NCI-H2107 treated with DMSO at 0.1 percent for 48 hours (cell line): Measurements from ENCODE around the gene CCDC74B.
"Not testable (repeated sequence)": the region's sequence is repeated elsewhere in the genome, so short reads cannot be mapped to it uniquely, and the experiment has no call there.

Source experiments
- DNase-seq: peaks from one replicate; lab custom pipeline; 2025; ENCODE audit not compliant: unreplicated experiment; lab: John Stamatoyannopoulos, UW

The CCDC74B gene

DNA sequence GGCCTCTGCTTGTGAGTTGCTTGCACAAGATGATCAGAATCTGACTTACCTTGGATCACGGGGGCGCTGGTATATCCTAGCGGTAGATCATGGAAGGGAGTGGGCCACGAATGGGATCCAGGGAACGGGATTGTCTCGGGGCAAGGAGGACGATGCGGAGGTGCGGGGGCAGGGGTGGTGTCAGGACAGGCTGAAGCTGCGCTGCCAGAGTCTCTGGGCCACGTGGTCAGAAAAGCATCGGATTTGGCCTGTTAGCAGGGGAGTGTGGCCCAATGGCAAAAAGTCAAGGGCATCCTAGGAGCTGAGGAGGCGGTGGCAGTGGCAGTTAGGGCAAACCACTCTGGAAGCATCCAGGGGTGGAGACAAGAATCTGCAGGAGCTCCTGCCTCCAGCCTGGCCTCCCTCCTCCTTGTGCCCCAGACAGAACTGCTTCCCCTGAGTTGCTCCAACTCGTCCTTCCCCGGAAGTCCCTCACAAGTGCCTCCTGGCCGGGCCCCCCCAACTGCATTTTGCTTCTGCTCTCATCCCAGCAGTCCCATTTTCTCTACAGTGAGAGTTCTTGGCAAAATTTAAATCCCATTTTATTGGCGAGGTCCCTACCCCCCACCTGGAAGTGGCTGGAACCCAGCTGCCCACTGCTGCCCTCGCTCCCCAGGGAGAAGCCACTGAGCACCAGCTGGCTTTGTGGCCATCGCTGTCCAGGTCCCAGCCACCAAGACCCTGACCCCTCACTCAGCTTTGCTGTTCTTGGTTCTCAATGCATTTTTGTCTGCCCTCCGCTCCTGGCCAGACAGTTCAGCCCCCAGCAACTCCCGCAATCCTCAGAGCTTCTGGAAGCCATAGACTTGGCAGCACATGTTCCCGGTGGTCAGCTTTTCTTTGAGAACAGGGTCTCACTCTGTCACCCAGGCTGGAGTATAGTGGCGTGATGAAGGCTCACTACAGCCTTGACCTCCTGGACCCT, 5.6 kb upstream of the CCDC74B start:
- DNase-seq, result no peak

DNA sequence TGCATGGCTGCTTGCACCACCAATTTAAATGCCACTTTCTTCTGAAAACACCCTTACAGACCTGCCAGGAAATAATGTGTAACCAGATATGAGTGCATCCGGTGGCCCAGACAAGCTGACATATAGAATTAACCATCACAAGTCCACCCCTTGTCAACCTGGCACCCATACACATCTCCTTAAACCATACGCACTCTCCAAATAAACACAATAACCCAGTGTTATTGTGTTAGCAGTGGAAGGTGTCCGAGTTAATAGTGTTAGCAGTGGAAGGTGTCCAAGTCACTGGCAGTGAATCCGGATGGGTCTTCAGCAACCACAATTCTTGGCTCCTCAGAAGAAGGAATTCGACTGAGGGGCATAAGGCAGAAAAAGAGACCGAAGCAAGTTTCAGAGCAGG, 3.6 kb upstream of the CCDC74B start:
- not testable (repeated sequence) for DNase-seq

DNA sequence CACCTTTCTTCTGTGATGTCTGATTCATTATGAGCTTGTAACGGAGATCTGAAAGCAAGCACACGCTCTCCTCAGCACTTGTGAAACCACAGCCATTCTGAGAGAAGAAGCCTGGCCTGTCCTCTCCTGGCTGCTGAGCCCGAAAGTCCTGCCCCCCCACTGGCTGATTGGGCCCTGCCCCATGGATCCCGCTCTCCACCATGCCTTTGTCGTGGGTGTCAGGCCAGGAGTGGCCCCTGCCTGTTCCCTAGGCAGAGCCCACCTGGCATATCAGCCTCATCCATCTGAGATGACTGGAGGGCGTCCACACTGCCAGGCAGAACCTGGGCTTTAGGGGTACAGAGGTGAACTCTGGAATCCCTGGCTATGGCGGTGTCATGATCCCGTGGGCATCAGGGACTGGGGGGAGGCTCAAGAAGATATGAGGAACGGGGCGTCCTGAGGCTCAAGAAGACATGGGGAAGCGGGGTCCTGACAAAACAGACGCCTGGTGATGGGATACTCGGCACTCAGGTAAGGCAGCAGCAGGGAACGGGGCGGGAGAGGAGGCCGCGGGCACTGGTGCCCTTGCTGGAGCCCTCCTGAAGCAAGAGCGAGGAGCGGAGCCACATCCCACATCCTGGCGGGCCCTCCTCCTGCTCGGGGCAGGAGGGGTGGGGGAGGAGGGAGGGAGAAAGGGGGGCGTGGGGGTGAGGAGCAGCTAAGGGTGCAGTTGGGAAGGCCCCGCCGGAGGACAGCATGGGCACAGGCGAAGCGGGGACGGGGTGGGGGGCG, 1.5 kb downstream of the CCDC74B start:
- DNase-seq, result not testable (repeated sequence)

DNA sequence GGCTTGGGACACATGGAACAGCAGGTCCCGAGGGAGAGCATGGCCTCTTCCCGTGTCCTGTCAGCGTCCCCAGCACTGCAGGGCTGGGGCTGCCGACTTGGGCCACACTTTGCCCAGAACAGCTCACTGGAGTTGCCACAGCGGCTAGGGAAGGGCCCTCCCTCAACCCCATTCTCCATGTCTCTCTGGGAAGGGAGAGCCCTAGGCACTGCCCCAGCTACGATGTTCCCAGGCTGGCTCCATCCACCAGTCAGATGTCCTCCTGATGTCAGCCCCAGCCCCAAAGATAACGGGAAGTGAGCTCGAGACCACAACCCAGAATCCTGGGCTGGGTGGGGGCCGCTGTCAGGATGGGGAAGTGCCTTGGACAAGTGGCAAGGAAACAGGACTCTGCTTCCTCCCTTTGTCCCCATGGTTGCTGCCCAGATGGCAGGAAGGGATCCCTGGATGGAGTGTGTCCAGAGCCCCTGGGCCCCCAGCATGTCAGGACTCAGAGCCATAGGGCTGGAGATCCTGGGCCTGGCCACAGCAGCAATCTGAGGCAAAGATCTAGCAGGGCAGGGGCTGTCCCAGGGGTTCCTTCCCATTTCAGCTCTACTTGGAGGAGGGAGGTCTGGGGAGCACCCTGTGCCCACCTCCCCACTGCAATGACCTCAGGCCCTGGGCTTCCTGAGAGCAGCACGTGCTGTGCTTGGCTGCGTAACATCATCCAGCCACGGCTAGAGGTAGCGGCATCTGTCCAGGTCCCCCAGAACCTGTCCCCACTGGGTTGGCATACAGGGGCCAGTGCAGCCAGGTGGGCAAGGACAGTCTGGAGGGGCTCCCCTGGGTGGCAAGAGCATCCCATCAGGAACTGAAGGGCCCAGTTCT, 2.3 kb downstream of the CCDC74B start:
- DNase-seq, result not testable (repeated sequence)

DNA sequence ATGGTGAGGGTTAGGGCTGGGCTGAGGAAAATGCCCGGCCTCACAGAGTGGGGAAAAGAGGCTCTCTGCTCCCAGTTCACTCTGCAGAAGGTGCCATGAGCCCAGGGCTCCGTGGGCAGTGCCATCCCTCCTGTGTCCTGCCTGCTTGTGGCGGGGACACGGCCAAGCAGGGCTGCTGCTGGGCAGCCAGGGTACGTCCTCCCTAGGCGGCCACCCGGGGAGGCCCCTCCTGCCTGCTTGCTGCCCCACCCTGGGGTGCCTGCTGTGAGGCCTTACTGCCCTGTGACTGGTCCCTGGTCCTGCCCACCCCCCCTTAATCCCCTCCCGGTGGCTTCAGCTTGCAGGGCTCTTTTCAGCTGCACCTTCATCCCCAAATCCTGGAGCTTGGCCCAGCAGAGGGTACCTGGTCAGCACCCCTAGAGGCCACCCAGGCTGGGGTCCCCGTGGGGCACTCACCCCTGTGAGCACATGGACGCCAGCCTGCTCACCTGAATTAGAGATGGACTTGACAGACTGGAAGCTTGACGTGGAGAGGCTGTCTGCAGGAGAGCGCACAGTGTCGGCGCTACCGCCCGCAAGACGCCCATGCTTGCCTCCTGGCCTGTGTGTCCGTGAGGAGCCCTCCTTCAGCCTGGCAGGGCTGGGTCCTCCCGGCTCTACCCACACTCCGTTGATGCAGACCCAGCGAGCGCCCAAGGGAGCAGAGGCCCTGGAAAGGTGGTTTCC, 3.1 kb downstream of the CCDC74B start:
- DNase-seq, result not testable (repeated sequence)

DNA sequence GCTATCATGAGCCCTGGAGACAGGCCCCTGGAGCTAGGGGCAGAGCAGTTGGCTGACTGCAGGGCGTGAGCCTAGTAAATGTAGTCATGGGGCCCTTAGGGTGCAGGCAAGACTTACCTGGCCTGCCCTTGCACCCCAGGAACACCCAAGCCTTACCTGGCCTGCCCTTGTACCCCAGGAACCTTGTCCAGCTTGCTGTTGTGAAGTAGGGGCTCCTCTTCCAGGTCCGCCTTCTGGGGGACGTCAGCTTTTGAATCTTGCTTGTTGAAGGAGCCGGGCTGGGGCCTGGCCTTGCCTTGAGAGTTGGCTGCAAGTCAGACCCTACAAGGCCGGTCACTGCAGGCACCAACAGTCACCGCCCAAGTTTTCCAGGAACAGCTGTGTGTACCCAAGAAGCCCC, 3.9 kb downstream of the CCDC74B start:
- not testable (repeated sequence) for DNase-seq

DNA sequence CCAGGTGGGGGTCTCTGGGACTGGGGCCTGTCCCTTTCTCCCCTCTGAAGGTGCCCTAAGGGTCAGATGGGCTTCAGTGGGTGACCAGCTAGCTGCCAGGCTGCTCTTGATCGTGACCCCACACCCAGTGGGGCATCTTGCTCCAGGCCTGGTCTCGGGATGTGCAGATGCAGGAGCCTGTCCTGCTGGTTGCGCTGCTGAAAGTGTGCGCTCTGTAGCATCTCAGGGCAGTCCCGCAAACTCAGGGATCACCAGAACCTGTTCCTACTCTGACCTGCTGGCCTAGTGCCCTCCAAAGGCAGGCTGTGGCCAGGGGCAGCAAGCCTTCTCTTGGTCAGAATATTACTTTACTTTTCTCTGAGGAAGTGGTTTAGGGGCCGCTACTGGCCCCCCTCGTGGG, 4.4 kb downstream of the CCDC74B start:
- DNase-seq, result not testable (repeated sequence)

DNA sequence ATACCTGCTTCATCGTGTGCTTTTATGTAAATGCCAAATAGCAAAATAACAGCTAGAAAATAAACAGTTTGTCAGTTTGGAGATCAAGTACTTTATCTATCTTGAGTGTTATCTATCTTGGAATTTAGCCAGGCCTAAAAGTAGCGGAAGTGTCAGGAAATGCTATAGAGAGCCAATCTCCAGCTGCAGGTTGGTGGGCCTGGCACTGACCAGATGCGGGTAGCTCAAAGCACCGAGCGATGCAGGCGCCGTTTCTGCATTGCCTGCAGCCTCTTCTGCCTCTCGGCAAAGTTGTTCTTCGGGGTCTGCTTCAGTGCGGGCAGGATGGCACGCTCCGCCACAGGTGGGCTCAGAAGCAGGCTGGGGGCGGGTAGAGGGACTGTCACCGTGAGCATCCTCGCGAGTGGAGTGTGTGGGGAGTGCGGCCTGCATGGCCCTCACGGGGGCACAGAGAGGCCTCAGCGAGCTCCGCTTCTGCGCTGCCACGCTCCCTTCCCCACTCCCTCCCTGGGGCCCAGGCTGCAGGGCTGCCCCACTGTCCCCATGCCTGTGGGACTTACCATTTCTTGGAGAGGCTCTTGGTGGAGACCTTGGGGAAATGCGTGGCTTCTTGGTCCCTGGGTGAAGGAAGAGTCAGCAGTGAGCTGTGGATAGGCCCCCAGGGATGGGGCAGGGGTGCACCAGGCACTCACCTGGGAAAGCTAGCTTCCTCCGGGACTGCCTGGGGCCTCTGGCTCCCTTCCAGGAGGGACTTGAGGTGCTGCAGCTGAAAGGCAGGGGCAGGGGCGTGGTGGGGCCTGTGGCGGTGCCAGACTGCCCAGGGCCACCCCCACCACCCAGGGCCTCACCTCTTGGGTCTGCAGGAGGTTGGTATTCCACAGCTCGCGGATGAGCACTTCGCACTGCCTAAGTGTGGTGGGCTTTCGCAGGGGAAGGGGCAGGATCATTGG, 5.3 kb downstream of the CCDC74B start:
- not testable (repeated sequence) for DNase-seq

DNA sequence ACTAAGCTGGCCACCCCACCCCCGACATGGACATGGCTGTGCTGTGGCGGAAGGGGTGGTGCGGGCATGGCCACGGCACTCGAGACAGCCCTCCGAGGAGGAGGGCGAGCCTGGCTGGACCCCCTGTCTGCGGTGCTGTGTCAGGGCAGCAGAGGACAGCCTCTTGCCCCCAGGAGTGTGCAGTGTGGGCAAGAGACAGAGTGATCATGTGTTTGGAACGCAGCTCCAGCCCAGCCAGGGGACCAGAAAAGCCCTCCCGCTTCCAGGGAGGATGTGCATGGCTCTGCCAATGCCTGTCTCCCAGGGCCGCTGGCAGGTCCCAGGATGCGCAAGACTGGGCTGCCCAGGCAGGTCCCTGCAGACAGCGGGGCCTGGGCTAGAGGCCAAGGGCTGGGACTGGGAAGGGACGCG, 6.1 kb downstream of the CCDC74B start:
- not testable (repeated sequence) for DNase-seq

DNA sequence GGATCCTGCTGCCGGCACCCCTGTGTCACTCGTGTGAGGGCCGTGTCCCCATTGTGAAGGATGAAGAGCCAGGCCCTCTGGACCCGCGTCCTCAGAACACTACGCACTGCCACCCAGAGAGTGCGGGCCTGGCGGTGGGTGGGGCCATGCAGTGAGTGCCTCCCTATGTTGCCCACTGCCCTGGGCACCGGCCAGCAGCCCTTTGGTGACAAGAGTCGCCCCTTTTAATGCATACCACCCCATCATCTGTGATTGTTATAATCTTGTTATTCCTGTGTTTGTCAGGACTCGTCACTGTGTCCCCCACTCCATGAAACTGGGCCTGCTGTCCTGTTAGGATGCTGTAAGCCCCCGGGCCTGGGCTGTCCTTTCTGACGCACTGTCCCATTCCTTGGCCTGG, 6.6 kb downstream of the CCDC74B start:
- DNase-seq, result not testable (repeated sequence)

DNA sequence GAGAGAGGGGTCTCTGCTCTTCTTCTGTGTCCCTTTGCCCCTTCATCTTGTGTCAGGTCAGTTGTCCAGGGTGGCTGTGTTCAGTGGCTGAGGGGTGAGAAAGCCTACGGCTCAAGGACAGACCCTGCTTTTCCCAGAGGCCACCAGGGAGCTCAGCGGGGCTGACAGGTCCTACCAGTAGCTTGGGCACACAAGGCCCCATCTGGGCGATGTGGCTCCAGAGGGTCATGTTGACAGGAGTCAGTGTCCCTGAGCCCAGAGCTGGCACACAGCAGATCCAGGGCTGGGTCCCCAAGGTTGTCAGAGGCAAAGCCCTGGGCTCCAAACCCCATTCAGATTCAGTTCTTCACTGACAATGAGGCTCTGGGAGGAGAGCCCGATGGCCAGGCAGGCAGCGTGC, 7.8 kb downstream of the CCDC74B start:
- not testable (repeated sequence) for DNase-seq

DNA sequence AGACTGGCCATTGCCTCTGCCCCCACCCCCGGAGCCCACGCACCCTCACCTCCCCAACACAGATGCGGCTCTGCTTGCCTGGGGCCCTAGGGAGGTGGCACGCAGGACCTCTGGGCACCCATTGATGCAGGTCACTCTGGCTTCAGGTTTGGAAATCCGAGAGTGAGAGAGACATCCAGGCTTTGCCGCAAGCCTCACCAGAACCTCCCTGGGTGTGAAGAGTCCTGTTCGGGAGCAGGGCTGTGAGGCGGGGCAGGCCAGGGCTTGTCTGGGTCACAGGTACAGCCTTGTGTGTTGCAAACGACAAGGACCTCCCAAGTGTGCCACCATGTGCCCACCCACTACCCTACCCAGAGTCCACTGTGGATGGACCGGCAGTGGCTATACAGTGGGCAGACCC, 8.4 kb downstream of the CCDC74B start:
- not testable (repeated sequence) for DNase-seq

DNA sequence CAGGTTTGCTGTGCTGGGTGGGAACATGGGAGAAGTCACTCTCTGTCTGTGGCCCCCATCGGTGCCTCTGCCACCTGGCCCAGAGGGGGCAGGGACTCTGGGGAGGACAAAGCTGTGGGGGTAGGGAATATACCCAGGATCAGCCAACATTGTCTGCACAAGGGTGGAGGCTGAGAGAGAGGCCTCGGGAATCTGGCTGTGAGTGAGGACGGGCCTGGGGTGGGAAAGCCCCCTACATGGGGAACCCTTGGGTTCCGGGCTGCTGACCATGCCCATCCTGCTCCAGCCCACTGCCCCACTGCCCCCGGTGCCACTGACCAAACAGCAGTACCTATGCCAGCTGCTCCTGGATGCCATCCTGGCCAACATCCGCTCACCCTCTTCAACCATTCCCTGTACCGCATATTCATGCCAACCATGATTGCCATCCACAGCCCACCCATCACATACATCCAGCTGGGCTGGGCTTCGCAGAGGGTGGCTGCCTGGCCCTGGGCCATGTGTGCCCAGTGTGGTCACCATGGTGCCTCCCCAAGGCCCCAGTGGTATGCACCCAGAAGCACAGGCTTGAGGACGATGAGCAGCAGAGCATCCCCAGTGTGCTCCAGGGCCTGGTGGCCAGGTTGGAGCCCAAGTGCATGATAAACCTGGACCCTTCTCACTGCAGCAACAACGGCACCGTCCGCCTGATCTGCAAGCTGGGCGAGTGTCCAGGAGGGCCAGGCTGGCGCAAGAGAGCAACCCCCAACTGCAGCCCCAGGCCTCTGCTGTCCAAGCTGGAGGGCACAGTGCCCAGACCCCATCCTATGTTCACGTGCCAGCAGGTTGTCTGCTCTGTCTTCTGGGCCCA, 9.0 kb downstream of the CCDC74B start:
- no peak for DNase-seq

DNA sequence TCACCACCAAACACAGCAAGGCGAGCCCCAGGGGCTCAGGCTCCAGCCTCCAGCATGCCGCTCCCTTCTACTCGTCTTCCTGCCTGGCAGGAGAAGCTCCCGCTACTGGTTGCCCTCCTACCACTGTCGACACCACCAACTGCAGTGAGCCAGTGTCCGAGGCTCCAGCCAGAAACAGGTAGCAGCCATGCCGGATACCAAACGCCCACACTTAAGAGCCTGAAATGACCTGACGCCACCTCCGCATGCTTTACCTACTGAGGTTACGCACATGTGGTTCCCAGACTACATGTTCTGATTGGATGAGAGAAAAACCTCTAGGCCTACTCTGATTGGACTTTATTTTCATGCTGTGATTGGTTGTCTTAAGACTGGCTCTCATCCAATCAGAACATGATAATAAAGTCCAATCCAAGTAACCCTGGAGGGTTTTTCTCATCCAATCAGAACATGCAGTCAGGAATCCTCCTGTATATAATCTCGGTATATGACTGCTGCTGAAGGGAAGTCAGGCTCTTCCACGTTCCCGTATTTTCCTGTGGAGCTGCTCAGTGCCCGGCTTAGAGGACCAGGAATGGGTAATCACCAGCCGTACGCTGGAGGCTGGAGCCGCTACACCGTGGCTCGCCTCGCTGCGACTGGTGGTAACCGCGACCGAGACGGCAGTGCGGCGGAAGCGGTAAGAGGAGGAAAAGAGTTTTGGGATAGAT, 15.6 kb downstream of the CCDC74B start, which contains the start of gene POTEF:
POTEF (minus strand) TSS at position 103 of the 710 bp plus-strand sequence. CDS start 8,707 bp downstream, outside the sequence.
- DNase-seq, result not testable (repeated sequence)

DNA sequence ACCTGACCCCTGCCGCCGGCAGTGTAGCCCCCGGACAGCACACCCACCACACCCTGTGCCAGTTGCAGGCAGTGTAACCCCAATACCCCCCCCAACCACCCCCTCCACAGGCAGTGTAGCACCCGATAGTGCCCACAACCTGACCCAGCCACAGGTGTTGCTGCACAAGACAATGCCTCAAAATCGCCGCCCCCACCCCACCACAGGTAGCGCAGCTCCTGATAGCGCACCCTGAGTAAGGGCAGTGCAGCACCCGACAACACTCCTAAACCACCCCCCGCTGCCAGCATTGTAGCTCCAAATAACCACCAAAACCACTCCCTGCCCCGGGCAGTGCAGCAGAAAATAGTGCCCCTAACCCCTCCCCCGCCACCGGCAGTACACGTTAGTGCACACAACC, 16.4 kb downstream of the CCDC74B start:
- not testable (repeated sequence) for DNase-seq

DNA sequence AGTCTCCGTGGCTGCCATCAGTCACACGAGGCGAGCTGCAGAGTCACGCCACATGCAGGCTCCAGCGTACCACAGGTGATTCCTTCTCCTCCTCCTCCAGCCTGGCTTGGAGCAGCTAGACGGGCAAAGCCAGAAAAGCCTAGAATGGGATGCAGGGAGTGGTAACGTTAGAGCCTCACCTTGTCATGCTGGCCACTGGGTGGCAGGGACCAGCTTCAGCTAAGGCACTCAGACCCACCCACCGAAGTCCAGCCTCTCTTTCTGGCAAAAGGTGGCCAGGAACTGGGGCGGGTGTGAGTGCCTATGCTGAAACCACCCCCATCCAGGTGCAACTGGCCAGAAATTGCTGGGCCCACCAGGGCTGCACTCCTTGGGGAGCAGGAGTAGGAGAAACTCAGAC, 17.2 kb downstream of the CCDC74B start:
- not testable (repeated sequence) for DNase-seq

DNA sequence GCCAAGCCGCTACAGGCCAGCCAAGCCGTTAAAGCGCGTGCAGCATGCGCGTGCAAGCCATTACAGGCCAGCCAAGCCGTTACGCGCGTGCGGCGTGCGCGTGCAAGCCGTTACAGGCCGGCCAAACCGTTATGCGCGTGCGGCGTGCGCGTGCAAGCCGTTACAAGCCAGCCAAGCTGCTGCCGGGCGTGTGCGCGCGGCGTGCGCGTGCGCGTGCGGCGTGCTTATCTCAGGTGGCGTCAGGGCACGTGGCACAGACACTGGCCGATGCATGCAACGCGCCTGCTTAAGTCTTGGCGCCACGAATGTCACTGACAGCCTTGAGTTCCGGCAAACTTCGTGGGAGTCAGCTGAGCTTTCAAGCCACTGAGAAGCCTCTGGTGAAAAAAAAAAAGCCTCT, 24.0 kb downstream of the CCDC74B start:
- not testable (repeated sequence) for DNase-seq
